Measurements from ENCODE around the gene SRPX.

The SRPX gene

GRCh38 chrX:38138157-38138891 lies 82.3 kb downstream of the SRPX start:
- no peak for DNase-seq

GRCh38 chrX:38129366-38129765 lies 91.3 kb downstream of the SRPX start:
- no peak for DNase-seq

- DNase-seq, result no peak
These were observed 92.7 kb downstream of the SRPX start for GRCh38 chrX:38127961-38128360.

GRCh38 chrX:38126179-38126578 lies 94.5 kb downstream of the SRPX start:
- DNase-seq, result no peak

GRCh38 chrX:38124000-38124399 lies 96.7 kb downstream of the SRPX start:
- no peak for DNase-seq

GRCh38 chrX:38117485-38117884 lies 103.2 kb downstream of the SRPX start:
- no peak for DNase-seq

GRCh38 chrX:38116706-38117105 lies 104.0 kb downstream of the SRPX start:
- no peak for DNase-seq

GRCh38 chrX:38112566-38112965 lies 108.1 kb downstream of the SRPX start:
- DNase-seq, result peak; percentile 56

GRCh38 chrX:38111196-38111595 lies 109.5 kb downstream of the SRPX start:
- DNase-seq, result no peak

- no peak for DNase-seq
These were observed 110.4 kb downstream of the SRPX start for GRCh38 chrX:38110231-38110630.

GRCh38 chrX:38109042-38109898 lies 111.4 kb downstream of the SRPX start:
- DNase-seq, result no peak

- DNase-seq, result no peak
These were observed 112.3 kb downstream of the SRPX start for GRCh38 chrX:38108364-38108763.

- DNase-seq, result no peak
These were observed 113.5 kb downstream of the SRPX start for GRCh38 chrX:38106991-38107655.

- DNase-seq, result no peak
These were observed 115.4 kb downstream of the SRPX start for GRCh38 chrX:38105216-38105725.

- no peak for DNase-seq
These were observed 116.5 kb downstream of the SRPX start for GRCh38 chrX:38103857-38104812.

- no peak for DNase-seq
These were observed 117.8 kb downstream of the SRPX start for GRCh38 chrX:38102875-38103274.

GRCh38 chrX:38102240-38102639 lies 118.4 kb downstream of the SRPX start:
- DNase-seq, result no peak

- DNase-seq, result no peak
These were observed 121.0 kb downstream of the SRPX start for GRCh38 chrX:38099688-38100087.

All from NCI-H1105 (cell line).